Stomach (tissue), 9 donors: Measurements from ENCODE around the gene SLC24A3. TPM values are rescaled to one million over a fixed set of nuclear protein-coding genes. Genes with fewer than 3 reads are reported as not detected.

Source experiments
- DNase-seq, 2 donors: peaks; one replicate each; pipeline versions ENCODE4 v3.0.0 to v3.0.0-alpha.2; 2013 to 2019
- H3K27ac ChIP-seq, 5 donors: fragments of 200-600 bp in 4 of 5; sonication (generic) in 4 of 5; one replicate each; pipeline ENCODE4 v1.5.1; 2013 to 2019; ENCODE audit warnings: mild to moderate bottlenecking in 1 of 5, moderate library complexity in 1 of 5
- H3K27me3 ChIP-seq, 3 donors: fragments of 200-600 bp; sonication (generic); one replicate each; pipeline ENCODE4 v1.5.1; 2017 to 2019; ENCODE audit warnings: mixed run types in 1 of 3
- H3K36me3 ChIP-seq, 4 donors: fragments of 200-600 bp; sonication (generic); 1 replicate in 3 of 4; 2 replicates in 1 of 4; pipeline ENCODE4 v1.5.1; 2016 to 2019
- H3K4me1 ChIP-seq, 4 donors: fragments of 200-600 bp; sonication (generic); one replicate each; pipeline ENCODE4 v1.5.1; 2016 to 2019
- H3K4me3 ChIP-seq, 4 donors: fragments of 200-600 bp; sonication (generic) in 3 of 4; one replicate each; pipeline ENCODE4 v1.5.1; 2016 to 2019; ENCODE audit warnings: mild to moderate bottlenecking in 1 of 4
- H3K9me3 ChIP-seq, 4 donors: fragments of 200-600 bp; sonication (generic); one replicate each; pipeline ENCODE4 v1.5.1; 2016 to 2019
- CTCF ChIP-seq, 7 experiments: fragments of 450-650 bp in 4 of 7; fragments of 200-600 bp in 3 of 7; sonication (generic) in 3 of 7; IDR thresholded peaks; one replicate each; pipeline ENCODE4 v1.5.1; 2016 to 2019; ENCODE audit warnings: antibody characterized with exemption in 7 of 7, control low read depth in 2 of 7, mild to moderate bottlenecking in 1 of 7
- EP300 ChIP-seq: sonication (generic); formaldehyde crosslinking; IDR thresholded peaks from one replicate; pipeline ENCODE4 v1.6.1; 2017; ENCODE audit warnings: antibody characterized with exemption
- POLR2A ChIP-seq, 4 donors: fragments of 450-650 bp; IDR thresholded peaks; one replicate each; pipeline ENCODE4 v1.6.1; 2016; ENCODE audit warnings: antibody characterized with exemption in 4 of 4, control low read depth in 2 of 4, mild to moderate bottlenecking in 1 of 4, moderate library complexity in 1 of 4
- POLR2AphosphoS5 ChIP-seq, 3 donors: sonication (generic); formaldehyde crosslinking; IDR thresholded peaks; one replicate each; pipeline ENCODE4 v1.6.1; 2016; ENCODE audit warnings: antibody characterized with exemption in 3 of 3
- WGBS, 5 donors: extraction: QIAGEN DNeasy Blood & Tissue Kit in 3 of 5; methylation state at CpG; one replicate each; pipeline versions ENCODE4 v1.1.5 to v1.1.7; 2013 to 2018; 5-methylcytosine and 5-hydroxymethylcytosine counted together
- intact Hi-C: fragments of 100-400 bp; cut with DNase I; formaldehyde crosslinking; loops from one replicate; pipeline ENCODE4 v1.15.1; 2023; ENCODE audit warnings: low total_unique reads
- polyA plus RNA-seq, 3 donors: library from polyadenylated mRNA; stranded (reverse); fragments of 200-250 nt; gene quantifications; one replicate each; pipeline ENCODE4 v1.2.3, GENCODE V29; 2013
- total RNA-seq, 5 donors: library from RNA; depleted of rRNA; stranded (reverse); fragments of >200 nt; gene quantifications; one replicate each; pipeline versions ENCODE4 v1.1.0 to v1.2.3, GENCODE V29; 2014 to 2016
- donor health status: healthy with polysubstance abuse.
- donor health status: Bipolar disorder and iron deficiency.
- donor health status: healthy.

The SLC24A3 gene
- total and polyA plus RNA-seq, 8 donors = 1.8 to 9.0 (median 4.5) TPM

- no peak overlapping the region for H3K4me3 ChIP-seq
- DNase-seq = no peak
- no peaks in the 10 kb centered on the region for H3K27me3 ChIP-seq
- no peak overlapping the region for H3K27ac ChIP-seq
- no peak for TF ChIP-seq CTCF (IDR thresholded peaks at IDR 0.05)
- TF ChIP-seq POLR2A (IDR thresholded peaks at IDR 0.05) = no peak
- no peak for TF ChIP-seq EP300
- no peak for TF ChIP-seq POLR2AphosphoS5 (IDR thresholded peaks at IDR 0.05)
- no peaks in the 10 kb centered on the region for H3K4me1 ChIP-seq
- intact Hi-C loops = no loop called here
- no peaks in the 10 kb centered on the region for H3K36me3 ChIP-seq
- no peaks in the 10 kb centered on the region for H3K9me3 ChIP-seq
- WGBS, 5 donors = 81 to 87% (median 85%) methylated on average over 5 of the region's 5 CpGs
Measured at GRCh38 chr20:19618711-19619110, 406.3 kb downstream of the SLC24A3 start.

GRCh38 chr20:19619904-19620430, 407.5 kb downstream of the SLC24A3 start:
- WGBS, 5 donors = 34 to 59% (median 50%) methylated on average over 2 of the region's 2 CpGs
- H3K27ac ChIP-seq = no peak overlapping the region
- no peak overlapping the region for H3K4me3 ChIP-seq
- no peaks in the 10 kb centered on the region for H3K4me1 ChIP-seq
- intact Hi-C loops = no loop called here
- no peaks in the 10 kb centered on the region for H3K27me3 ChIP-seq
- DNase-seq = no peak
- no peak for TF ChIP-seq POLR2A (IDR thresholded peaks at IDR 0.05)
- no peak for TF ChIP-seq EP300
- no peak for TF ChIP-seq CTCF (IDR thresholded peaks at IDR 0.05)
- no peak for TF ChIP-seq POLR2AphosphoS5 (IDR thresholded peaks at IDR 0.05)
- no peaks in the 10 kb centered on the region for H3K9me3 ChIP-seq
- H3K36me3 ChIP-seq = no peaks in the 10 kb centered on the region

- no peak for DNase-seq
- no peaks in the 10 kb centered on the region for H3K9me3 ChIP-seq
- TF ChIP-seq EP300 (no peak), CTCF (IDR thresholded peaks at IDR 0.05) (no peak), POLR2AphosphoS5 (IDR thresholded peaks at IDR 0.05) (no peak), POLR2A (IDR thresholded peaks at IDR 0.05) (no peak)
- H3K27me3 ChIP-seq = no peaks in the 10 kb centered on the region
- WGBS, 5 donors = 24 to 46% (median 34%) methylated on average over 2 of the region's 2 CpGs
- intact Hi-C loops = no loop called here
- no peak overlapping the region for H3K27ac ChIP-seq
- H3K36me3 ChIP-seq = no peaks in the 10 kb centered on the region
- no peak overlapping the region for H3K4me3 ChIP-seq
- no peaks in the 10 kb centered on the region for H3K4me1 ChIP-seq
Measured at GRCh38 chr20:19620446-19620845, 408.0 kb downstream of the SLC24A3 start.

- H3K27me3 ChIP-seq = no peaks in the 10 kb centered on the region
- no peak for DNase-seq
- no peaks in the 10 kb centered on the region for H3K9me3 ChIP-seq
- TF ChIP-seq CTCF (IDR thresholded peaks at IDR 0.05) = no peak
- TF ChIP-seq POLR2AphosphoS5 (IDR thresholded peaks at IDR 0.05) = no peak
- no peak for TF ChIP-seq EP300
- no peak for TF ChIP-seq POLR2A (IDR thresholded peaks at IDR 0.05)
- H3K4me3 ChIP-seq = no peak overlapping the region
- no peaks in the 10 kb centered on the region for H3K36me3 ChIP-seq
- H3K27ac ChIP-seq = no peak overlapping the region
- intact Hi-C loops = no loop called here
- 79 to 97% (median 88%) methylated on average over 1 of the region's 1 CpG for WGBS, 5 donors
- no peaks in the 10 kb centered on the region for H3K4me1 ChIP-seq
Measured at GRCh38 chr20:19621072-19621471, 408.6 kb downstream of the SLC24A3 start.
